Measurements from ENCODE around the gene COL4A5.
"Not testable (repeated sequence)": the region's sequence is repeated elsewhere in the genome, so short reads cannot be mapped to it uniquely, and the experiment has no call there.

Gene COL4A5

DNA sequence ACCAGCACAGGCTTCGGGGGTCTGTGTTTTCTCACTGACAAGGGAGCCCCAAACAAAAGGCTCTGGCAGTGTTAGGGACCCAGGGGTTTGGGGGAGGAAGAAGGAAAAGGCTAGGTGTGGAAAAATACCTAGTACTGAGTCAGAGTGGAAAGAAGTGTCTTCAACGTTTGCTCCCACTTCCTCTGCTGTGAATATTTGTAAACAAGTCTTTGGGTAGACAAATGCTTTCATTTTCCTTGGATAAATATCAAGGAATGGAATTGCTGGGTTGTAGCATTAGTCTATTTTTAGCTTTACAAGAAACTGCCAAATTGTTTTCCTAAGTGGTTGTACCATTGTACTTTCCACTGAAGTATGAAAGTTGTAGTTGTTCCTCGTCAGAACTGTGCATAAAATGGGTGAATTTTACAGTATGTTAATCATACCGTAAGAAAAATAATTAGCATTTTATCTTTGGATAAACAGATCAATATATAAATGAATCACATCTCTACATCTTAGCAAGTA lies 17.4 kb downstream of the COL4A5 start:
- no peak for DNase-seq (ENCODE audit: low spot score)

- DNase-seq (ENCODE audit: low spot score) = peak; percentile 24
These were observed 25.0 kb downstream of the COL4A5 start for GRCh38 chrX:108464604-108465003.

DNA sequence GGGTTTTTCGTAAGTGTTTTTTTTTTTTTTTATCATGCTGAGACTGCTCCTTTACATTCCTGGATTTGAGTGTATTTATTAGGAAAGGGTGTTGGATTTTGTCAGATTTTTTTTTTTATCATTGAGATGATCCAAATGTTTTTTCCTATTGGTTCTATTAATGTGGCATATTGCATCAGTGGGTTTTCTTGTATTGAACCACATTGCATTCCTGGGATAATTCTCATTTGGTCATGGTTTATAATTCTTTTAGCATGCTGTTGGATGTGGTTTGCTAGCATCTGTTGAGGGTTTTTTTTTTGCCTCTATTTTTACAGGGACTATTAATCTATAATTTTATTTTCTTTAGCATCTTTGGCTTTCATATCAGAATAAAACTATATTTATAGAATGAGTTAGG lies 28.8 kb downstream of the COL4A5 start:
- DNase-seq (ENCODE audit: low spot score) = no peak

GRCh38 chrX:108473979-108474378 lies 34.3 kb downstream of the COL4A5 start:
- DNase-seq (ENCODE audit: low spot score) = no peak

DNA sequence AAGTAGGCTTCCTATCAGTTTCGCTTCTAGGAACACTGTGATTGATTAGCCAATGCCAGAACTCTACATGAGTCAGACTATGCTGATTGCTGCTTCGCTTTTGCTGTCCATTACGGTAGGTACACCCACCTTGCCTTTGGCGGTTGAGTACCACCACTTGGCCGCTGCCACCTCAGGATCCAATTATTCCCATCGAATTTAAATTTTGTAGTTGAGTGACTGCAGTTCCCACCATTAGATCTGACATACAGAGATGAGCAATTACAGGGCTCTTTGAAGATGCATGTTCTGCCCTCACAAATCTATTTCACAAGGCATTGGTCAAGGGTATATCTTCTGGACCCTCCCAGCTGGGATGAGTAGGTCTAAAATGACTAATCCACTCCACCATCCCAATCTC lies 41.9 kb downstream of the COL4A5 start:
- DNase-seq (ENCODE audit: low spot score) = not testable (repeated sequence)

GRCh38 chrX:108484251-108484650 lies 44.6 kb downstream of the COL4A5 start:
- no peak for DNase-seq (ENCODE audit: low spot score)

DNA sequence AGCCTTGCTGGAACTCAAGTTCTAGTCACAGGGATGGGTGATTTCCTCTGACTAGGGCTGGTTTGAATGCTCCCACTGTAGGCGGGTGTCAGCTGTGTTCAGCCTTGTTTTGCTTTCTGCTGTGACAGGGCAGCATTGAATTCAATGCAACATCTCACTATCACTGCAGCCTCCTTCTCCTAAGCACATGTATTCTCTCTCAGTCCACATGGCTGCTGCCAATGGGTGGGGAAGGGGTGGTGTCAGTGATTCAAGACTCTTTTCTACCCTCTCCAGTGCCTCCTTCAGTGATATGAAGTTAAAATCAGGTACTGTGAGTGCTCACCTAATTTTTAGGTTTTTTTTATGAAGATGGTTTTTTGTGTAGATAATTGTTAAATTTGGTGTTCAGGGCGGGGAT lies 46.3 kb downstream of the COL4A5 start:
- DNase-seq (ENCODE audit: low spot score) = no peak

DNA sequence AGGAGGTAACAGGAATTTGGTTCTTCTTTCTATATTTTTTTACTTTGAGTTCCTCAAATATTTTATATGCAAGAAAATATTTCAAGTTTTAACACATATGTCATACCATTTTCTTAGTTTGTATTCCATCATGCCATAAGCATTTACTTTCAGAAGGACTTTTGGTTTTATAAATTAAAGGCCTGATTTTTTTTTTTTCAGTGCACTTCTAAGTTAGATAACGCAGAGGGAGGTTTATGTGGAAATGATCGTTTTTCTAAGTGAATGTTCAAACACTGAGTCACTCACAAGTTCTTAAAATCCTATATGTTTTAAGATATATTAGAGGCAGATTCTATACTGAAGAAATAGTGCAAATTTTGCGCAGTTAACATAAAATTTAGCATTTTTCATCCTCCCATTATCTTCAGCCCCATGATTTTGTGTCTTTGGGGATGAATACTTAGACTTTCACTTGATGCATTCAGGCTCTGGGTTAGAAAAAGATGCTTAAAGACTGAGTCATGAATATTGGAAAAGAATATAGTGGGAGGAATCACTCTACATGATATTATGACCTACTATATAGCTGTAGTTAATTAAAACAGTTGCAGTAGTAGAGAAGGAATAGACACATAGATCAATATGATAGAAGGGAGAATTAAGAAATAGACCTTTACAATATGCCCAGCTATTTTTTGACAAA lies 54.9 kb downstream of the COL4A5 start:
- no peak for DNase-seq (ENCODE audit: low spot score)

DNA sequence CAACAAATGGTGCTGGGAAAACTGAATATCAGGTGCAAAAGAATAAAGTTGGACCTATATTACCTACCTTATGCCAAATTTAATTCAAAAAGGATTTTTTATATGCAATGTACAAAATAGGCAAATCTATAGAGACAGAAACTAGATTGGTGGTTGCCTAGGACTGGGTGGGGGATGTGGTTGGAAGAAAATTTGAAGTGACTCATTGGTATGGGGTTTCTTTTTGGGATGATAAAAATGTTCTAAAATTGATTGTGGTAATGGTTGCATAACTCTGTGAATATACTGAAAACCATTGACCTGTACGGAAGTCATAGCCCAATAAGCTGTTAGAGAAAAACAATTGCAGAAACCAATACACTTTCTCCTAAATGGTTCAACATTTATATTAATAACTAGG lies 72.1 kb downstream of the COL4A5 start:
- DNase-seq (ENCODE audit: low spot score) = no peak

GRCh38 chrX:108516184-108516583 lies 76.5 kb downstream of the COL4A5 start:
- DNase-seq (ENCODE audit: low spot score) = no peak

DNA sequence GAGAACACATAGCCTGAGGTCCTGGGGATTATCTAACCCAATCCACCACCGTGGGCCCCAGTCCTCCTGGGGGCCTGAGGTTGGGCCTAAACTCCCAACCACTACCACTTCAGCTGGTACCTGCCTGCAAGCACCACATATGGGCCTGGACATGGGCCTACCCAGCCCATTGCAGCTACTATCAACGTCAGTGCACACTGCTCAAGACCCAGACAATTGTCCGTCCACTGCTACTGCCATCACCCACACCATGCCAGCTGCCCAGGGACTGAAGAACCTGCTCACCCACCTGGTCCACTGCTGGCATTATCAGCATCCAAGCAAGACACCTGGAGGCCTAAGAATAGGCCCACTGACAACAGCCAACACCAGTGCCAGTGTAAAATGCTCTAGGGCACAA lies 88.1 kb downstream of the COL4A5 start:
- DNase-seq (ENCODE audit: low spot score) = no peak

DNA sequence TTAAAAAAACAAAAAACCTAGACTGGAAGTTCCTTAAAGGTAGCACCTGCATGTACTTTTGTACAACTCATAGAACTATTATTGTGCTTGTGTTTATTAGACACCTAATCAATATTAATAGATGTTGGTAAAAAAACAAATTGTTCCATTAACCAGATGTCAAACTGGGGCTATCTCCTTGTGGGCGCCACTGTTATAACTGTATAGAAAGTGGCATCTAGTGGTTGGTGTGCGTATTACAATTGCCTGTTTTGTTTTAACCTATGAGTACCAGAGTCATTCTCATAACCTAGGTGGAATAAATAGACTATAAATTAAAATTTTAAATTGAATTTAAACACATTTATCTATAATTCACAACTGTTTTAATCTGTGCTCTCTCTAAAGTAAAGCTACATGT lies 97.4 kb downstream of the COL4A5 start:
- peak; percentile 47 for DNase-seq (ENCODE audit: low spot score)

- no peak for DNase-seq (ENCODE audit: low spot score)
These were observed 101.6 kb downstream of the COL4A5 start for GRCh38 chrX:108541286-108541685.

- DNase-seq (ENCODE audit: low spot score) = no peak
These were observed 117.9 kb downstream of the COL4A5 start for GRCh38 chrX:108557580-108557979.

- no peak for DNase-seq (ENCODE audit: low spot score)
These were observed 118.6 kb downstream of the COL4A5 start for GRCh38 chrX:108558217-108558616.

DNA sequence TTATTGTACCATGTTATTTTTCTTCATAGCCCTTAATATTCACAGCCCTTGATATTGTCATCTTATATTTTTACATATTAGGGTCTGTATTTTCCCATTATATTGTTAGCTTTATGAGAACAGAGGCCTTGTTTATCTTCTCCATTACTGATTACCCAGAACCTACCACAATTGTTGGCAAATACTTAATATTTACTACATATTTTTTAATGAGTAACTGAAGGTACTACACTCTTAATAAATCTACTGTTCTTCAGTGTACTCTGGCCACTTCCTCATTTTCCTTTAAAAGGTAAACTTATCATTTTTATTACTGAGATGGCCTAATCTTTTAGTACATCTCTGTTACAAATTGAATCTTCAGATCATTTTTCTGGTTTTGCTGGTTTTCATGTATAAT lies 133.5 kb downstream of the COL4A5 start:
- no peak for DNase-seq (ENCODE audit: low spot score)

- DNase-seq (ENCODE audit: low spot score) = no peak
These were observed 142.5 kb downstream of the COL4A5 start for GRCh38 chrX:108582151-108582550.

DNA sequence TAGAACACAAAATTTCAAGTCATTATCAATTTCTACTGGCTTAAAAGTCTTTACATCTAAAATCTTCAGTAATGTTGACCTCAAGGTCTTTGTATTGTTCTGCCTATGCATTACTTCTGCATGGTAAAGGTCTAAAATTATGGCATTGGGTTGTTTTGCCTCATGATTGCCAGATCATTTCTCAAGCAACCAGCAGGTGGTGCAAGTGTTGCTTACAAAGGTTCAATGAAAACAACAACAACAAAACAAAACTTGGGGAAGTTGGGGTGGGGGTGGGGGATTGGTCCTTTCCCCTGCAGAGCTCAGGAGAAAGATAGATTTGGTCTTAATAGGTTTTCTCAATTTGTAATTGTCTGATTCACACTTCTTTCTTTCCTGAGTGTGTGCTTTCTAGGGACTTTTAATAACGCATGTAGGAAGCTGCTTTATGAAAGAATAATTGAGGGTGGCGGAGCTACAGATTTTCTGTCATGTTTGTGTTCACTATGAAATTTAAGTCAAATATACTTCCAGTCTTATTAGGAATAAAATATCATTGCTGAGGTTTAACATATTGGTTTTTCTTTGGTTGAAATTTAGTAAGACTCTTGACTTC lies 145.1 kb downstream of the COL4A5 start:
- no peak for DNase-seq (ENCODE audit: low spot score)

- DNase-seq (ENCODE audit: low spot score) = no peak
These were observed 150.9 kb downstream of the COL4A5 start for GRCh38 chrX:108590496-108590895.

GRCh38 chrX:108601276-108601675 lies 161.6 kb downstream of the COL4A5 start:
- peak; percentile 42 for DNase-seq (ENCODE audit: low spot score)

- no peak for DNase-seq (ENCODE audit: low spot score)
These were observed 170.5 kb downstream of the COL4A5 start for GRCh38 chrX:108610141-108610540.

GRCh38 chrX:108614616-108615015 lies 175.0 kb downstream of the COL4A5 start:
- DNase-seq (ENCODE audit: low spot score) = no peak

GRCh38 chrX:108640817-108641216 lies 201.2 kb downstream of the COL4A5 start:
- no peak for DNase-seq (ENCODE audit: low spot score)

Data from kidney tubule cell (primary cell).